Activated naive CD8-positive, alpha-beta T cell (primary cell): Measurements from ENCODE around the gene PREP.
"Not testable (repeated sequence)": the region's sequence is repeated elsewhere in the genome, so short reads cannot be mapped to it uniquely, and the experiment has no call there.

Source experiments
- H3K27ac Mint-ChIP-seq: one replicate; pipeline ENCODE4 v1.8.0; 2021; ENCODE audit warnings: mixed read lengths
- H3K27me3 Mint-ChIP-seq: one replicate; pipeline ENCODE4 v1.8.0; 2021; ENCODE audit warnings: mixed read lengths
- H3K36me3 Mint-ChIP-seq: one replicate; pipeline ENCODE4 v1.8.0; 2021; ENCODE audit warnings: mixed read lengths
- H3K4me1 Mint-ChIP-seq: one replicate; pipeline ENCODE4 v1.8.0; 2021; ENCODE audit warnings: low read depth, mixed read lengths
- H3K4me3 Mint-ChIP-seq: one replicate; pipeline ENCODE4 v1.8.0; 2021; ENCODE audit warnings: mild to moderate bottlenecking, mixed read lengths
- H3K9me3 Mint-ChIP-seq: one replicate; pipeline ENCODE4 v1.8.0; 2021; ENCODE audit warnings: low read depth, mixed read lengths

PREP gene

GRCh38 chr6:105263685-105264610 lies 138.9 kb downstream of the PREP start:
- Mint-ChIP-seq H3K27ac (no peak overlapping the region), H3K9me3 (peaks cover 6% of the 10 kb centered on the region), H3K4me1 (no peaks in the 10 kb centered on the region), H3K27me3 (peaks cover 2% of the 10 kb centered on the region), H3K4me3 (no peak overlapping the region), H3K36me3 (peaks cover 5% of the 10 kb centered on the region)

- Mint-ChIP-seq H3K4me3 (no peak overlapping the region), H3K27ac (no peak overlapping the region), H3K27me3 (peaks cover 5% of the 10 kb centered on the region), H3K36me3 (no peaks in the 10 kb centered on the region), H3K4me1 (no peaks in the 10 kb centered on the region), H3K9me3 (no peaks in the 10 kb centered on the region)
These were observed 142.7 kb downstream of the PREP start for GRCh38 chr6:105259913-105260889.

GRCh38 chr6:105258816-105259215 lies 144.1 kb downstream of the PREP start:
- H3K27me3 Mint-ChIP-seq: peaks cover 5% of the 10 kb centered on the region
- H3K9me3 Mint-ChIP-seq: no peaks in the 10 kb centered on the region
- no peaks in the 10 kb centered on the region for H3K36me3 Mint-ChIP-seq
- no peak overlapping the region for H3K4me3 Mint-ChIP-seq
- no peaks in the 10 kb centered on the region for H3K4me1 Mint-ChIP-seq
- H3K27ac Mint-ChIP-seq: no peak overlapping the region

- H3K27ac Mint-ChIP-seq: no peak overlapping the region
- no peaks in the 10 kb centered on the region for H3K36me3 Mint-ChIP-seq
- peaks cover 5% of the 10 kb centered on the region for H3K27me3 Mint-ChIP-seq
- no peaks in the 10 kb centered on the region for H3K9me3 Mint-ChIP-seq
- H3K4me3 Mint-ChIP-seq: no peak overlapping the region
- H3K4me1 Mint-ChIP-seq: no peaks in the 10 kb centered on the region
These were observed 145.5 kb downstream of the PREP start for GRCh38 chr6:105257340-105257739.

- Mint-ChIP-seq H3K27ac (no peak overlapping the region), H3K27me3 (peaks cover 3% of the 10 kb centered on the region), H3K4me3 (no peak overlapping the region), H3K9me3 (no peaks in the 10 kb centered on the region), H3K36me3 (no peaks in the 10 kb centered on the region), H3K4me1 (no peaks in the 10 kb centered on the region)
These were observed 146.3 kb downstream of the PREP start for GRCh38 chr6:105256619-105257018.

GRCh38 chr6:105253787-105254186 lies 149.1 kb downstream of the PREP start:
- H3K4me1 Mint-ChIP-seq: no peaks in the 10 kb centered on the region
- H3K27ac Mint-ChIP-seq: no peak overlapping the region
- H3K36me3 Mint-ChIP-seq: no peaks in the 10 kb centered on the region
- H3K9me3 Mint-ChIP-seq: no peaks in the 10 kb centered on the region
- H3K27me3 Mint-ChIP-seq: peaks cover 3% of the 10 kb centered on the region
- no peak overlapping the region for H3K4me3 Mint-ChIP-seq

- no peaks in the 10 kb centered on the region for H3K36me3 Mint-ChIP-seq
- no peaks in the 10 kb centered on the region for H3K9me3 Mint-ChIP-seq
- no peak overlapping the region for H3K27ac Mint-ChIP-seq
- H3K4me3 Mint-ChIP-seq: no peak overlapping the region
- no peaks in the 10 kb centered on the region for H3K4me1 Mint-ChIP-seq
- peaks cover 3% of the 10 kb centered on the region for H3K27me3 Mint-ChIP-seq
These were observed 151.2 kb downstream of the PREP start for GRCh38 chr6:105251689-105252088.

GRCh38 chr6:105250533-105250932 lies 152.3 kb downstream of the PREP start:
- Mint-ChIP-seq H3K36me3 (no peaks in the 10 kb centered on the region), H3K9me3 (no peaks in the 10 kb centered on the region), H3K4me1 (no peaks in the 10 kb centered on the region), H3K27ac (no peak overlapping the region), H3K4me3 (no peak overlapping the region), H3K27me3 (peaks cover under 1% of the 10 kb centered on the region)

GRCh38 chr6:105243487-105243886 lies 159.4 kb downstream of the PREP start:
- Mint-ChIP-seq H3K36me3 (no peaks in the 10 kb centered on the region), H3K9me3 (no peaks in the 10 kb centered on the region), H3K27me3 (peaks cover 16% of the 10 kb centered on the region), H3K27ac (no peak overlapping the region), H3K4me1 (no peaks in the 10 kb centered on the region), H3K4me3 (no peak overlapping the region)

GRCh38 chr6:105235155-105235554 lies 167.7 kb downstream of the PREP start:
- Mint-ChIP-seq H3K27ac (no peak overlapping the region), H3K4me1 (no peaks in the 10 kb centered on the region), H3K27me3 (peaks cover 22% of the 10 kb centered on the region), H3K4me3 (no peak overlapping the region), H3K36me3 (peaks cover 2% of the 10 kb centered on the region), H3K9me3 (peaks cover 11% of the 10 kb centered on the region)

GRCh38 chr6:105231771-105232170 lies 171.1 kb downstream of the PREP start:
- H3K27me3 Mint-ChIP-seq: peaks cover 19% of the 10 kb centered on the region
- H3K27ac Mint-ChIP-seq, H3K4me3 Mint-ChIP-seq, H3K4me1 Mint-ChIP-seq, H3K36me3 Mint-ChIP-seq, H3K9me3 Mint-ChIP-seq: not testable (repeated sequence)
